Left kidney (tissue), 8 donors: ENCODE measurements around the gene DOCK1. TPM values are rescaled to one million over a fixed set of nuclear protein-coding genes. Genes with fewer than 3 reads are reported as not detected.
"Not testable (repeated sequence)": the region's sequence is repeated elsewhere in the genome, so short reads cannot be mapped to it uniquely, and the experiment has no call there.

Source experiments
- DNase-seq: peaks from one replicate; pipeline ENCODE4 v3.0.0-alpha.2; 2013
- long read RNA-seq, 8 donors: transcript quantifications; one replicate each; lab custom pipeline, GENCODE V29; 2026
- polyA plus RNA-seq: library from polyadenylated mRNA; unstranded; fragments of 120-200 nt; gene quantifications from one replicate; pipeline ENCODE4 v1.2.1, GENCODE V29; 2013; ENCODE audit not compliant: insufficient read length

Gene DOCK1
- 70.0 TPM for polyA plus RNA-seq
- long read RNA-seq, donor 1, full-length matches to known transcripts = 1 of 6 reads
- long read RNA-seq, donor 1, partial matches to known transcripts = 5 of 6 reads
- long read RNA-seq, donor 1, other reads (novel, unspliced or antisense) = 0 of 6 reads
- long read RNA-seq, donor 2, full-length matches to known transcripts = 2 of 2 reads
- long read RNA-seq, donor 2, partial matches to known transcripts = 0 of 2 reads
- long read RNA-seq, donor 2, other reads (novel, unspliced or antisense) = 0 of 2 reads
- long read RNA-seq, donor 3 = 0 reads
- long read RNA-seq, donor 4 = 0 reads
- long read RNA-seq, donor 5, full-length matches to known transcripts = 1 of 1 reads
- long read RNA-seq, donor 5, partial matches to known transcripts = 0 of 1 reads
- long read RNA-seq, donor 5, other reads (novel, unspliced or antisense) = 0 of 1 reads
- long read RNA-seq, donor 6 = 0 reads
- long read RNA-seq, donor 7, full-length matches to known transcripts = 1 of 37 reads
- long read RNA-seq, donor 7, partial matches to known transcripts = 36 of 37 reads
- long read RNA-seq, donor 7, other reads (novel, unspliced or antisense) = 0 of 37 reads
- long read RNA-seq, donor 8 = 0 reads

GRCh38 chr10:126904818-126905701 lies at the start of gene DOCK1:
Gene DOCK1, plus strand, starts transcription at chr10:126905428. Its CDS starts 90 bp downstream, at chr10:126905518.
- peak; percentile 71 for DNase-seq

DNA sequence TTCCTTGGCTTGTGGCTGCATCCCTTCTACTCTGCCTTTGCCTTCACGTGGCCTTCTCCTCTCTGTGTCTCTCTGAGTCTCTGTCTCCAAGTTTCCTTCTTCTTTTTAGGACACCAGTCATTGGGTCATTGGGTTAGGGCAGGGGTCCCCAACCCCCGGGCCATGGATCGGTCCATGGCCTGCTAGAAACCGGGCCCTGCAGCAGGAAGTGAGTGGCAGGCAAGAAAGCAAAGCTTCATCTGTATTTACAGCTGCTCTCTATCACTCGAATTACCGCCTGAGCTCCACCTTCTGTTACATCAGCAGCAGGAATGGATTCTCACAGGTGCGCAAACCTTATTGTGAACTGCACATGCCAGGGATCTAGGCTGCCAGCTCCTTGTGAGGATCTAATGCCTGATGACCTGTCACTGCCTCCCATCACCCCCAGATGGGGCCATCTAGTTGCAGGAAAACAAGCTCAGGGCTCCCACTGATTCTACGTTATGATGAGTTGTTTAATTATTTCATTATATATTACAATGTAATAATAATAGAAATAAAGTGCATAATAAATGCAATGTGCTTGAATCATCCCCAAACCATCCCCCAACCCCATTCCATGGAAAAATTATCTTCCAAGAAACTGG lies 47.9 kb upstream of the DOCK1 start:
- no peak for DNase-seq

GRCh38 chr10:126867567-126868365 lies 37.5 kb upstream of the DOCK1 start:
- no peak for DNase-seq

DNA sequence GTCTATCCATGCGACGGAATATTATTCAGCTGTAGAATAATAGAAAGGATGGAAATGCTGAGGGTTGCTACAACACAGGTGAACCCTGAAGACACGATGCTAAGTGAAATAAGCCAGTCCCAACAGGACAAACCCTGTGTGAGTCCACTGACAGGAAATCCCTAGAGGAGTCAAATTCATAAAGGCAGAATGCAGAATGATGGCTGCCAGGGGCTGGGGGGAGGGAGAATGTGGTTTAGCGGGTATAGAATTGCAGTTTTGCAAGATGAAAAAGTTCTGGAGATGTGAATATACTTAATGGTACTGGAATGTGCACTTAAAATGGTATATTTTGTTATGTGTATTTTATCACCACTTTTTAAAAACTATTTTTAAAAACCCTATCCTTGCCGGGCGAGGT lies 36.9 kb upstream of the DOCK1 start:
- DNase-seq = no peak

DNA sequence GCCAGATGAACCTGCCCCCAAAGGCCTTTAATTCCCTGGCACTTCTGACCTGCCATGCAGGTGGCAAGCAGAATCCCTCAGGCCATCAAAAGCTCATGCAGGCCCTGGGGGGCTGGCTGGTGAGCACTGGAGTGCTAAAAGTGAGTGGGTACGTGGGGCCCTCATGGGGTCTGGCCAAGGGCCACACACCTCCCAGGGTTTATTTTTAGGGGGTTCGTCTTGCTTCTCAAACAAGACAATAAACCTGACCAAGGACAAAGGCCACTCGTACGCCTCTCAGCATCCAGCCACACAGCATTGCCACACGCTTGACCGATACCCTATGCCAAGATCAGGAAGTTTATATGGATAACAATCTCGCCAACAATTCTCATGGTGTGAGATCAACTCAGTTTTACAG lies 33.1 kb upstream of the DOCK1 start:
- DNase-seq = no peak

DNA sequence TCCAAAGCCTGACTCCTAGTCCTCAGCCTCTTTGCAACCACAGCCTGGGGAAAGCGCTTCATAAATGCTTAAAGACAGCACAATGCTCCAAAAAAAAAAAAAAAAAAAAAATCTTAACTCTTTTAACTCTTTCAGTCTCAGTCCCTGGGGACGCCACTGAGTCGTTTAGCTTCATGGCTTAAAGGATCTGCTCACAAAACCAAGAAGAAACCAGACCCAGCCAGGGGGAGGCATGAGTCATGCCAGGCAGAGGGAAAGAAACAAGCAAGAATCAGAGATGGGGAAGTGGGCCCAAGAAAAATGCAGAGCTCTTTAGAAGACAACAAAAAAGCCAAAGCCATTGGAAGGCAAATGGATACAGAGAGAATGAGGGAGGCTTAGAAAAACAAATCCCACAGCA lies 32.5 kb upstream of the DOCK1 start:
- DNase-seq = no peak

GRCh38 chr10:126876456-126876855 lies 28.8 kb upstream of the DOCK1 start:
- no peak for DNase-seq

DNA sequence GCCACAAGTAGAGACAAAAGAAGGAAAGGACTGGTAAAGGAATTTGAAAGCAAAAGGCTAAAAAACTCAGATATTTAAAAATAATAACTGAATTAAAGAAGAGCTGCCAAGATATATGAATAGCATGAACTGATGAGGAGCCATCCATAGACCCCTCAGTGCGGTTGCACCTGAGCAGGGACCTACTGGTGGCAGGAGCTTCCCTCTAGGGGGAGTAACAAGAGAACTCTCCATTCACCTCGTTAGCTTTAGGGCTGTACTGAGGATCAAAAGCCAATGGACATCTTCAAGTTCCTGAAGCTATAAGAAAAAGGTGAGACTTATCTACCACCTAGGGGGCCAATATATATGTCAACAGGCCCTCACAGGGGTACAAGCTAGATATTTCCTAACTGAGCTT lies 27.8 kb upstream of the DOCK1 start:
- DNase-seq = no peak

DNA sequence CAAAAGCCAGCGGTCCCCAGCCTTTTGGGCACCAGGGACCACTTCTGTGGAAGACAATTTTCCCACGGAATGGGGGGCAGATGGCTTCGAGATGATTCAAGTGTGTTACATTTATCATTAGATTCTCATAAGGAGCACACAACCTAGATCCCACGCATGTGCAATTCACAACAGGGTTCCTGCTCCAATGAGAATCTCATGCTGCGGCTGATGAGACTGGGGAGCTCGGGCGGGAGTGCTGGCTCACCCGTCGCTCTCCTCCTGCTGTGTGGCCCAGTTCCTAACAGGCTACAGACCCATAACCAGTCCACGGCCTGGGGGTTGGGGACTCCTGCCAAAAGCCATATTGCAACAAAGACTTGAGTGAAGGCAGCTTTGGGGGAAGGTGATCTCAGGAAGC lies 26.6 kb upstream of the DOCK1 start:
- no peak for DNase-seq

DNA sequence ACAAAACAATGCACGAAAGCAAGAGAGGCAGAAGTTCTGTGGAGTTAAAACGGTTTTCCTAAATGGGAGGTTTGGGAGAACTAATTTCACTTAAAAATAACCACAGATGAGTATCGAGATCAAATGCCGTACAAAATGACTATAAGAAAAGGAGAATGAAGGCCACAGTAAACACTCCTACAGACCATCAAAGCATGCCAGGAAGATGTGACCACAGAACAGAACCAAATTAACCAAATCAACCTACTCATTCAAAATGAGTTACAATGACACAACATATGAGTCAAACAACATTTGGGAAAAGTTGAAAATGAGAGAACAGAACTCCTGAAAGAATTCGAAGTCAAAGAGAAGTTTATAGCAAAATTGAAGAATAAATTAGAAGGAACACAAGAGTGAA lies 24.3 kb upstream of the DOCK1 start:
- no peak for DNase-seq

DNA sequence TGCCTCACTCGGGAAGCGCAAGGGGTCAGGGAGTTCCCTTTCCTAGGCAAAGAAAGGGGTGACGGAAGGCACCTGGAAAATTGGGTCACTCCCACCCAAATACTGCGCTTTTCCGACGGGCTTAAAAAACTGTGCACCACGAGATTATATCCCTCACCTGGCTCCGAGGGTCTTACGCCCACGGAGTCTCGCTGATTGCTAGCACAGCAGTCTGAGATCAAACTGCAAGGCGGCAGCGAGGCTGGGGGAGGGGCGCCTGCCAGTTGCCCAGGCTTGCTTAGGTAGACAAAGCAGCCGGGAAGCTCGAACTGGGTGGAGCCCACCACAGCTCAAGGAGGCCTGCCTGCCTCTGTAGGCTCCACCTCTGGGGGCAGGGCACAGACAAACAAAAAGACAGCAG lies 23.2 kb upstream of the DOCK1 start:
- DNase-seq = not testable (repeated sequence)

DNA sequence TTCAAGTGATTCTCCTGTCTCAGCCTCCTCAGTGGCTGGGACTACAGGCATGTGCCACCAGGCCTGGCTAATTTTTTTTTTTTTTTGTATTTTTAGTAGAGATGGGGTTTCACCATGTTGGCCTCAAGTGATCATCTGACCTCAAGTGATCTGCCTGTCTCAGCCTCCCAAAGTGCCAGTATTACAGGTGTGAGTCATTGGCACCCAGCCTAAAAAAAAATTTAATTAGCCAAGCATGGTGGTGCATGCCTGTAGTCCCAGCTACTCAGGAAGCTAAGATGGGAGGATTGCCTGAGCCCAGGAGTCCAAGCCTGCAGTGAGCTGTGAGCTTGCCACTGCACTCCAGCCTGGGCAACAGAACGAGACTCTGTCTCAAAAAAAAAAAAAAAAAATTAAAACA lies 16.8 kb upstream of the DOCK1 start:
- not testable (repeated sequence) for DNase-seq

GRCh38 chr10:126889421-126889820 lies 15.8 kb upstream of the DOCK1 start:
- no peak for DNase-seq

DNA sequence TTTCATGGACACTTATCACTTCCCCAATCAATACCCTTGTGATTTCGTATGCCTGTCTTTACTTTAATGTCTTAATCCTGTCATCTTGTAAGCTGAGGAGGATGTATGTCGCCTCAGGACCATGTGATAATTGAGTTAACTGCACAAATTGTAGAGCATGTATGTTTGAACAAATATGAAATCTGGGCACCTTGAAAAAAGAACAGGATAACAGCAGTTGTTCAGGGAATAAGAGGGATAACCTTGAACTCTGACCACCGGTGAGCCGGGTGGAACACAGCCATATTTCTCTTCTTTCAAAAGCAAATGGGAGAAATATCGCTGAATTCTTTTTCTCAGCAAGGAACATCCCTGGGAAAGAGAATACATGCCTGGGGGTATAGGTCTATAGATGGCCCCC lies 14.4 kb upstream of the DOCK1 start:
- not testable (repeated sequence) for DNase-seq

DNA sequence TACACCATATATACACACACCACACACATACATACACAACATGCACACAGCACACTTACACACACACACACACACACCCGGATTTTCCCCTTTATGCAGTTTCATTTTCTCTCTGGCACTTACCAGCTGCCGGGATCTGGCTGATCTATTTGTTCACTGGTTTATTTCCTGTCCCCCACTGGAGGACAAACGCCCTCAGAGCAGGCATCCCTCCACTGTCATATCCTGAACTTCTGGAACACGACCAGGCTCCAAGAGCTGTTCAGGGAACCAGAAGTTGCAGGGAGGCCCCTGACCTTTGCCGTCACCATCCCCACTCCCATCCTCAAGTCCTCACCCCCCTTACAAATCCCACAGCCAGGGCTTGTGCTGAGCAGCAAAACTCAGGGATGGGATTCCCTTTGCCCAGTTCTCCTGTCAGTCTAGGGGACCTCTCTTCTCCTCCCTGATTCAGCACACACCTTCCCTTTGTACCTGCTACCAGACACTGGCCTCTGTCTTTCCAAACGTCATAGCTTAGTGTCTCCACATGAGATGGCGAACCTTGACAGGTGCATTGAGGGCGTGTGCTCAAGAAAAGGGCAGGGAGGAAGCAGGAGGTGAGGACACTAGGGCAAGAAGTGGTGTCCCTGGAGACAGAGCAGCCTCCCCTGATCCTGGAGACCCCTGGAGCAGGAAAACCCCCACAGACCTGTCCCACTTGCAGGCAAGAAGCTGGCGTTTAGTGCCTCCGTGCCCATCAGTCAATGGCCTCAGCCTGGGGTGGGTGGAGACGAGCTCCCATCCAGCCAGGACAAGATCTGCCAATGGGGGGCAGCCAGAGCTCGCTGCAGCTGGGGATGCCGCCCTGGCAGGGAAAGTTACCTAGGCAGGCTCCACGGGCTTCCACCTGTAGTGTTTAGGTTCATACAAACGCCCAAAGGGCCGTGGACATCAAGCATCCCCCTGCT lies 12.7 kb upstream of the DOCK1 start:
- DNase-seq = no peak

DNA sequence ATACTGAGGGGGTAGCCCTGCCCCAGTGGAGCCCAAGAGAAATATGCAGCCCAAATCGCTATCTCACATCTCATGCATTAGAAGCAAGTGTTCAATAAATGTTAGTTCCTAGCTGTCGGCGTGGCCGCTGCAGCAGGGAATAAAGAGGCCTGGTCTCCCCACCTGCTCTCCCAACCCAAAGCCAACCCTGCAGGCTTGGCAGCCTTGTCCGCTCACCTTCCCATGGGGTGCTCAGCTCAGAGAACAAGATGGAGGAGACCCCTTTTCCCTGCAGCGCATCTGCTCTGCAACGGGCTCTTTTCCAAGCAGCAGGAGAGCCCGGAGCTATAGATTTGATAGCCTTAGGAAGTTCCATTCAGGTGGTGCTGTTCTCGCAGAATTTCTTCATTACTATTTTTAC lies 12.0 kb upstream of the DOCK1 start:
- DNase-seq = no peak

GRCh38 chr10:126893841-126894240 lies 11.4 kb upstream of the DOCK1 start:
- no peak for DNase-seq

DNA sequence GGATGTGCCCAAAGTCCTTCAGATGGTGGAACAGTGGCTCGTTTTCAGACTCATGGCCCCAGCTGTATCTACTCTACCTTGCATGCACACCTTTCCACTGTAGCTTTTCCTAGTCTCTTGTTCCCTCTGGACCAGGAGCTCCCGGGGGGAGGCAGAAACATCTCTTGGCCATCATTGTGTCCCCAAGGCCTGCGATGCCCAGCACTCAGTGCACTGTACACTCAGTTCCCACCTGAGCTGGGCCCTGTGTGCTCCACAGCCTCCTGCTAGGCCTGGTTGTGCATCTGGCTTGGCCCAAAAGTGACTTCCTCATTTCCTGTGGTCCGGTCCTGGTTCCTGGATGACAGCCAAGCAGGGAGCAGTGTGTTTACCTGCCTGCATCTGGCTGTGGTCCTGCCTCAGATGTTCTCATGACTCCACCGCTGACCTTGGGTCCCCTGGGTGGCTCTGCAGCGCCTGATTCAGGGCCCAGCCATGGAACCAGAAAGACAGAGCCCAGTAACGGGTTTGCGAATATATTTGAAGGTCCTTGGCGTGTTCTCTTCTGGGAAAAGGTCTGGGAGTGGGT lies 9.9 kb upstream of the DOCK1 start:
- no peak for DNase-seq

GRCh38 chr10:126898460-126898859 lies 6.8 kb upstream of the DOCK1 start:
- DNase-seq = no peak

- not testable (repeated sequence) for DNase-seq
Observed at GRCh38 chr10:126899529-126899928, 5.7 kb upstream of the DOCK1 start.
